Fibroblast of lung (primary cell): ENCODE measurements around the gene TMEM69. TPM values are rescaled to one million over a fixed set of nuclear protein-coding genes. Genes with fewer than 3 reads are reported as not detected.
A peak's percentile ranks its signal among the peaks of the same experiment; 100 is the strongest.
"Not testable (repeated sequence)": the region's sequence is repeated elsewhere in the genome, so short reads cannot be mapped to it uniquely, and the experiment has no call there.

Experiments used
- DNase-seq, 2 donors: peaks; one replicate each; pipeline versions ENCODE4 v3.0.0 to v3.0.0-alpha.2; 2010; ENCODE audit warnings: low read depth in 2 of 2
- H2AFZ ChIP-seq: 2 replicates; pipeline ENCODE4 v1.5.1; 2012; ENCODE audit warnings: low read length, control low read depth, inconsistent platforms
- H3K27ac ChIP-seq: 2 replicates; pipeline ENCODE4 v1.5.1; 2011; ENCODE audit warnings: low read length, control low read depth; ENCODE audit not compliant: insufficient read depth
- H3K27me3 ChIP-seq: 2 replicates; pipeline ENCODE4 v1.5.1; 2011; ENCODE audit warnings: mild to moderate bottlenecking, low read length; ENCODE audit not compliant: control insufficient read depth, insufficient read depth
- H3K36me3 ChIP-seq: 2 replicates; pipeline ENCODE4 v1.5.1; 2011; ENCODE audit warnings: low read length; ENCODE audit not compliant: control insufficient read depth, insufficient read depth
- H3K4me1 ChIP-seq: 2 replicates; pipeline ENCODE4 v1.5.1; 2011; ENCODE audit warnings: low read length; ENCODE audit not compliant: control insufficient read depth, insufficient read depth; ENCODE audit errors: extremely low read depth
- H3K4me2 ChIP-seq: 2 replicates; pipeline ENCODE4 v1.5.1; 2011; ENCODE audit warnings: low read length, control low read depth; ENCODE audit not compliant: insufficient read depth; ENCODE audit errors: extremely low read depth
- H3K4me3 ChIP-seq, 4 experiments: fragments of 200-600 bp in 1 of 4; sonication (generic) in 1 of 4; replicated peaks in 1 of 4; 2 replicates each; pipeline ENCODE4 v1.5.1; 2011 to 2016; ENCODE audit warnings: low read length in 4 of 4, low read depth in 3 of 4, mild to moderate bottlenecking in 3 of 4, control low read depth in 2 of 4, inconsistent platforms in 1 of 4, mixed read lengths in 1 of 4; ENCODE audit not compliant: insufficient read depth in 1 of 4; ENCODE audit errors: control extremely low read depth in 1 of 4
- H3K79me2 ChIP-seq: 2 replicates; pipeline ENCODE4 v1.5.1; 2012; ENCODE audit warnings: mild to moderate bottlenecking, low read length, inconsistent platforms; ENCODE audit not compliant: control insufficient read depth, insufficient read depth
- H3K9ac ChIP-seq: 2 replicates; pipeline ENCODE4 v1.5.1; 2011; ENCODE audit warnings: mild to moderate bottlenecking, low read length, control low read depth; ENCODE audit not compliant: insufficient read depth
- H3K9me3 ChIP-seq: 2 replicates; pipeline ENCODE4 v1.5.1; 2012; ENCODE audit warnings: low read depth, low read length; ENCODE audit not compliant: control insufficient read depth, insufficient read depth
- H4K20me1 ChIP-seq: 2 replicates; pipeline ENCODE4 v1.5.1; 2011; ENCODE audit warnings: low read length; ENCODE audit not compliant: control insufficient read depth, insufficient read depth; ENCODE audit errors: extremely low read depth
- EZH2 ChIP-seq: IDR thresholded peaks from 2 replicates; pipeline ENCODE4 v1.5.1; 2012; ENCODE audit warnings: low read length, control low read depth, mild to moderate bottlenecking; ENCODE audit errors: missing control alignments
- polyA plus RNA-seq, 2 donors: library from polyadenylated mRNA; depleted of rRNA in 1 of 2; stranded (reverse) in 1 of 2; unstranded in 1 of 2; fragments of >200 nt; gene quantifications; 2 replicates each; pipeline ENCODE4 v1.2.1, GENCODE V29; 2011 to 2012; ENCODE audit warnings: missing spikeins in 1 of 2
- total RNA-seq: library from RNA; depleted of rRNA; stranded (reverse); fragments of >200 nt; gene quantifications from 2 replicates; pipeline ENCODE4 v1.2.1, GENCODE V29; 2014
- TF ChIP-seq, protein P1 (sequence below), 2 donors: IDR thresholded peaks in 1 of 2; conservative IDR thresholded peaks in 1 of 2; 1 replicate in 1 of 2; 2 replicates in 1 of 2; pipeline ENCODE4 v1.5.1; 2011 to 2012; ENCODE audit warnings: low read length in 2 of 2, control low read depth in 1 of 2, inconsistent platforms in 1 of 2, low read depth in 1 of 2, mild to moderate bottlenecking in 1 of 2

The TMEM69 gene
- total and polyA plus RNA-seq, 2 donors (not counting 1 experiment from before 2014, with no cell fraction given) = 10.2 to 54.3 TPM

DNA sequence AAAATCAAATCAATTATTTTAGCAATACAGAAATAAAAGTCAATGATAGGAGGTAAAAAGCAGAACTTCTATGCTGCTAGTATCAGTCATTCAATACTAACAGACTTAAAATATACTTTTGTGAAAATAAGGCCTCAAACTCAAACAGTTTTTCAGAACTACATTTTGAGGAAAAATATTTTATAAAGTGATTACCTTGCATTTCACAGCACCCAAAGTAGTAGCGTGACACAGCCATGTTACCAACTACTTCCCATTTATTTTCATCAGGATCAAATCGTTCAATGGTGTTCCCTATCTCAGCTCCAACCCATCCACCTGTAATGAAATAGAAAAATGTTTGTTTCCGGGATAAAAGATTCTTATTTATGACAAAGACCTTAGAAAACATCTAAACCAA, 28.7 kb downstream of the TMEM69 start:
- H3K4me1 ChIP-seq = peaks cover 3% of the 10 kb centered on the region
- no peak overlapping the region for H3K4me2 ChIP-seq
- peaks cover 2% of the 10 kb centered on the region for H3K36me3 ChIP-seq
- no peak for TF ChIP-seq EZH2
- TF ChIP-seq, protein P1, sequence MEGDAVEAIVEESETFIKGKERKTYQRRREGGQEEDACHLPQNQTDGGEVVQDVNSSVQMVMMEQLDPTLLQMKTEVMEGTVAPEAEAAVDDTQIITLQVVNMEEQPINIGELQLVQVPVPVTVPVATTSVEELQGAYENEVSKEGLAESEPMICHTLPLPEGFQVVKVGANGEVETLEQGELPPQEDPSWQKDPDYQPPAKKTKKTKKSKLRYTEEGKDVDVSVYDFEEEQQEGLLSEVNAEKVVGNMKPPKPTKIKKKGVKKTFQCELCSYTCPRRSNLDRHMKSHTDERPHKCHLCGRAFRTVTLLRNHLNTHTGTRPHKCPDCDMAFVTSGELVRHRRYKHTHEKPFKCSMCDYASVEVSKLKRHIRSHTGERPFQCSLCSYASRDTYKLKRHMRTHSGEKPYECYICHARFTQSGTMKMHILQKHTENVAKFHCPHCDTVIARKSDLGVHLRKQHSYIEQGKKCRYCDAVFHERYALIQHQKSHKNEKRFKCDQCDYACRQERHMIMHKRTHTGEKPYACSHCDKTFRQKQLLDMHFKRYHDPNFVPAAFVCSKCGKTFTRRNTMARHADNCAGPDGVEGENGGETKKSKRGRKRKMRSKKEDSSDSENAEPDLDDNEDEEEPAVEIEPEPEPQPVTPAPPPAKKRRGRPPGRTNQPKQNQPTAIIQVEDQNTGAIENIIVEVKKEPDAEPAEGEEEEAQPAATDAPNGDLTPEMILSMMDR (conservative IDR thresholded peaks at IDR 0.05 in 1 of 2, IDR thresholded peaks at IDR 0.05 in 1 of 2; ENCODE audit: low read depth in 1 of 2, low read length in 2 of 2) = no peak
- H3K4me3 ChIP-seq = no peak overlapping the region
- H4K20me1 ChIP-seq = no peaks in the 10 kb centered on the region
- H3K27me3 ChIP-seq = no peaks in the 10 kb centered on the region
- H3K9ac ChIP-seq = no peak overlapping the region
- no peaks in the 10 kb centered on the region for H3K79me2 ChIP-seq
- no peak overlapping the region for H3K27ac ChIP-seq
- DNase-seq = no peak
- no peak overlapping the region for H2AFZ ChIP-seq
- H3K9me3 ChIP-seq = no peaks in the 10 kb centered on the region

DNA sequence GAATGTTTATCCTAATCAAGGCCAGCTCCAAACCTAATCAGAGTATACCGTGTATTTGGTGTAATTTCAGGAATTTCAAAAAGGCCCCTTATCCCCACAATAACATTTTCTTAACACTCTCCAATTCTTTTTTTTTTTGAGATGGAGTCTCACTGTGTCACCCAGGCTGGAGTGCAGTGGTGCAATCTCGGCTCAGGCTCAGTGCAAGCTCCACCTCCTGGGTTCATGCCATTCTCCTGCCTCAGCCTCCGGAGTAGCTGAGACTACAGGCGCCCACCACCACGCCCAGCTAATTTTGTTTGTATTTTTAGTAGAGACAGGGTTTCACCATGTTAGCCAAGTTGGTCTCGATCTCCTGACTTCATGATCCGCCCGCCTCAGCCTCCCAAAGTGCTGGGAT, 29.4 kb downstream of the TMEM69 start:
- H2AFZ ChIP-seq, H3K27me3 ChIP-seq, H3K4me3 ChIP-seq, H3K36me3 ChIP-seq, H4K20me1 ChIP-seq, H3K27ac ChIP-seq, H3K9me3 ChIP-seq, H3K9ac ChIP-seq, H3K4me2 ChIP-seq, H3K79me2 ChIP-seq, H3K4me1 ChIP-seq: not testable (repeated sequence)
- peak in 1 of 2 donors; percentile 3 for DNase-seq

DNA sequence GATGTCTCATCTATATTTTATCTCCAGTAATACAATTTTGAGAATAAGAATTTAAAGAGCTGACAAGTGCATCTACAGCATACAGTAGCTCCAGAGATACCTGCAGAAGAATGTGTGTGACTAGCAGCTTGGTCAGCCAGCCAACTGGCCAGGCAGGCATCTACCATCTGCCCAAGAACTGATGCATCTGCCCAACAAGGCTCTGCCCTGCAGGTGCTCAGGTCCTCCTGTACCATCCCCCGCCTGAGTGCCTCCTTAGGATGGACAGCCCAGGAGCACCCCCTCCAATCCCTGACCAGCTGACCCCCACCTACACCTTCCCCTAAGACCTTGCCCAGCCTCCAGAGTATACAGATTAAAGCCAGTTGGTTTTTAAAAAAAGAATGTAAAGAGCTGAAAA, 30.3 kb downstream of the TMEM69 start:
- TF ChIP-seq, protein P1 (conservative IDR thresholded peaks at IDR 0.05 in 1 of 2, IDR thresholded peaks at IDR 0.05 in 1 of 2; ENCODE audit: low read depth in 1 of 2, low read length in 2 of 2) = no peak
- TF ChIP-seq EZH2 = no peak
- Histone ChIP-seq H3K4me3 (no peak overlapping the region), H3K4me1 (peaks cover 3% of the 10 kb centered on the region), H3K9me3 (no peaks in the 10 kb centered on the region), H3K27ac (no peak overlapping the region), H4K20me1 (no peaks in the 10 kb centered on the region), H3K27me3 (no peaks in the 10 kb centered on the region), H2AFZ (no peak overlapping the region), H3K36me3 (peaks cover 2% of the 10 kb centered on the region), H3K9ac (no peak overlapping the region), H3K4me2 (no peak overlapping the region), H3K79me2 (no peaks in the 10 kb centered on the region)
- no peak for DNase-seq
